Hepatocyte (in vitro differentiated cells): ENCODE data around the gene TBC1D1.

ENCODE experiments used
- EZH2 ChIP-seq: fragments of 200-600 bp; sonication (generic); IDR thresholded peaks from 2 replicates; pipeline ENCODE4 v1.6.1; 2016; ENCODE audit warnings: antibody characterized with exemption, mild to moderate bottlenecking, borderline replicate concordance
- TF ChIP-seq, protein P1 (sequence below): fragments of 200-600 bp; sonication (generic); IDR thresholded peaks from 2 replicates; pipeline ENCODE4 v1.5.1; 2016; ENCODE audit warnings: antibody characterized with exemption, mild to moderate bottlenecking; ENCODE audit not compliant: poor library complexity

DNA sequence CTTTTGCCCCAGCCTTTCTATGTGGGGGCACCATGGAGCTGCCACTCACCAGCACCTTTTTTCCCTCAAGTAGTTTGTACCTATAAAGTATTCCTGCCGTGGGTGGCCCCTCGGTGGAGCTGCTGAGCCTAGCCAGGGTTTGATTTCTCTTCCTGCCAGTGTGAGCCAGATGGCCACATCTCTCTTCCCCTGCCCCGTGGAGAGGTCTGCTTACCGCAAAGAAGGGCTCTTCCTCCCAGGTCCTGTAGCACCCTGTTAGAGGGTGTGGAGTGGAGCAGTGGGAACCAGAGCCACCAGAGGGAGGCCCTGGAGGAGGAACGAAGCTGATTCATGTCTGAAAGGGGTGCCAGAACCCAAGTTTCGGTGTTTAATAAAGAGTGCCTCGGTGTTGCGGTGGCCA, 164.7 kb downstream of the TBC1D1 start:
- TF ChIP-seq, protein P1, sequence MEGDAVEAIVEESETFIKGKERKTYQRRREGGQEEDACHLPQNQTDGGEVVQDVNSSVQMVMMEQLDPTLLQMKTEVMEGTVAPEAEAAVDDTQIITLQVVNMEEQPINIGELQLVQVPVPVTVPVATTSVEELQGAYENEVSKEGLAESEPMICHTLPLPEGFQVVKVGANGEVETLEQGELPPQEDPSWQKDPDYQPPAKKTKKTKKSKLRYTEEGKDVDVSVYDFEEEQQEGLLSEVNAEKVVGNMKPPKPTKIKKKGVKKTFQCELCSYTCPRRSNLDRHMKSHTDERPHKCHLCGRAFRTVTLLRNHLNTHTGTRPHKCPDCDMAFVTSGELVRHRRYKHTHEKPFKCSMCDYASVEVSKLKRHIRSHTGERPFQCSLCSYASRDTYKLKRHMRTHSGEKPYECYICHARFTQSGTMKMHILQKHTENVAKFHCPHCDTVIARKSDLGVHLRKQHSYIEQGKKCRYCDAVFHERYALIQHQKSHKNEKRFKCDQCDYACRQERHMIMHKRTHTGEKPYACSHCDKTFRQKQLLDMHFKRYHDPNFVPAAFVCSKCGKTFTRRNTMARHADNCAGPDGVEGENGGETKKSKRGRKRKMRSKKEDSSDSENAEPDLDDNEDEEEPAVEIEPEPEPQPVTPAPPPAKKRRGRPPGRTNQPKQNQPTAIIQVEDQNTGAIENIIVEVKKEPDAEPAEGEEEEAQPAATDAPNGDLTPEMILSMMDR = no peak
- no peak for TF ChIP-seq EZH2
